NCI-H2227 (cell line): ENCODE measurements around the gene CLIP4.
A peak's percentile ranks its signal among the peaks of the same experiment; 100 is the strongest.
"Not testable (repeated sequence)": the region's sequence is repeated elsewhere in the genome, so short reads cannot be mapped to it uniquely, and the experiment has no call there.

Experiments
- DNase-seq: peaks from one replicate; lab custom pipeline; 2025; ENCODE audit not compliant: unreplicated experiment; lab: John Stamatoyannopoulos, UW

CLIP4 gene

DNA sequence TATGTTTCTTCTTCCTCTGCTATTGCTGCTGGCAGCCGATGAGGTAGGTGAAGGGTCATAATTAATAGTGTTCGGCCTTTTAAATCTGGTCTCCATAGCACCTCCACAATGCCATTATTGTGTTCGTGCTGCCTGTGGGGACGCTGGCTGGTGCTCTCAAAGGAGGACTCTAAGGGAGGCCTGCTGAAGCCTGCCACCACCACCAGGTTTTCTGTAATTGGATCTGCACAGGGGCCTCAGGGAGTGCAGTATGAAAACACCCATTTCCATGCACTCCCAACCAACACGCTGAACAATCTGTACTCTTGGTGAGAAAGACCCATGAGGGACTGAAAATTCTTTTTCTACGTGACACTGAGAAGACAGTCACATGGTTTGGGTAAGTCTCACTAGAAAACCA, 17.6 kb upstream of the CLIP4 start:
- DNase-seq, result no peak

DNA sequence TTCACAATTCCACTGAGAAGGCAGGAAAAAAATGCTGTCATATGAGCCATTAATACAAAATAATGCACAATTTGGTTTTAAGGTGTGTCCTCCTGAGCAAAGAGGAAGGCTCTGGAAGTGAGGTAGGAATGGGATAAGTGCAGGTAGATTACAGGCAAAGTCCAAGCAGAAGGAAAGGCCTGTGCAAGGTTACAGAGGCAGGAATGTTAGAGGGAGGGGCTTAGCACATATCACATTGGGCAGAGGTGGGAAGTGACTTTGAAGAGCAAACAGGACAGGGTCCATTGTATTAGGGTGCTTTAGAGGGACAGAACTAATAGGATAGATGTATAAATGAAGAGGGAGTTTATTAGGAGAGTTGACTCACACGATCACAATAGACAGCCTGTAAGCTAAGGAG, 14.7 kb upstream of the CLIP4 start:
- no peak for DNase-seq

DNA sequence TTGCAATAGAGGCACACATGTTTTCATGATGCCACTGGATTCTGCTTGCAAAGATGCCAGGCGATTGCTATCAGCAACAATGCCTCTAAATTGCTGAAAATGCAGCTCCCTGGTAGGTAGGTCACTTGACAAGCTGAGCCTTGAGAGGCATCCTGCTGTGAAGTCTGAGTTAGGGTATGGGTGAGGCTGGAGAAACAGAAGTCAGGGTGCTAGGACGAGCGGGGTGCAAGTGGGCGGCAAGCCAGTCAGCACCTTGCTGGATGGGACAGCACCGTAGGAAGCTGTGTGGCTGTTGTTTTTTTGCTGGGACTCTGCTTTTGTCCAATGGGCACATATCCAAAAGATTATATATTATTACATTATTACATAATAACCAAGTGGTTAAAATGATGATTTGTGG, 10.5 kb upstream of the CLIP4 start:
- peak; percentile 52 for DNase-seq

DNA sequence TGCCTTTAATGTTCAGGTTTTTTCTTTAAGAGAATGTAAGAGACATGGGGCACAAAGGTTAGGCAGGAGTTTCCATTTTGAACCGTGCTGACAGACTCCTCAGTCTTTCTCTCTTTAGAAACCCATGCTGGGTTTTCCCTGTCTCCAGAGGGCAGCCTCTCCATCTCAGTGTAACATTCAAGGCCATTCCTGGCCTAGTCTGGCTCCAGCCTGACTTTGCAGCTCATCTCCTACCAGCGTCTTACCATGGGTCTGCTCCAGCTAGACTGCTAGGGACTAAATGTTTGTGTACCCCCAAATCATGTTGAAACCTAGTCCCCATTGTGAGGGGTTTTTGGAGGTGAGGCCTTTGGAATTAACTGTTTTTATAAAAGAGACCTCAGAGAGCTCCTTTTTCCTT, 9.8 kb upstream of the CLIP4 start:
- peak; percentile 47 for DNase-seq

DNA sequence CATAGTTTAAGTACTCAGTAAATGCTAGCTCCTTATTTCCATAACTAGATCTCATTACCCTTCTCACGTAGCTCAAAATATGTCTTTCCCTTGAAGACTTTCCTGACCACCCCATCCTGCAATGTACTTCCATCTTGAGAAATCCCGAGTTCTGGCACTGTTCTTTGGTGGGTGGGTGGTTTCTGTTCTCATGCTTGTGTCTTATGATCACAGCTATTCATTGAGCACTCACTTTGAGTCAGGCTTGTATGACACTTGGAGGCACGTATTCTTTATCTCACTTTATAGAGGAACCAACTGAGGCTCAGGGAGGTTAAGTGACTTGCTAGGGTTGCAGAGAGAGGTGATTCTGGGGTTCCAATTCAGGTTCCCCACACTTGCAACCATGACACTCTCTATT, 9.0 kb upstream of the CLIP4 start:
- no peak for DNase-seq

DNA sequence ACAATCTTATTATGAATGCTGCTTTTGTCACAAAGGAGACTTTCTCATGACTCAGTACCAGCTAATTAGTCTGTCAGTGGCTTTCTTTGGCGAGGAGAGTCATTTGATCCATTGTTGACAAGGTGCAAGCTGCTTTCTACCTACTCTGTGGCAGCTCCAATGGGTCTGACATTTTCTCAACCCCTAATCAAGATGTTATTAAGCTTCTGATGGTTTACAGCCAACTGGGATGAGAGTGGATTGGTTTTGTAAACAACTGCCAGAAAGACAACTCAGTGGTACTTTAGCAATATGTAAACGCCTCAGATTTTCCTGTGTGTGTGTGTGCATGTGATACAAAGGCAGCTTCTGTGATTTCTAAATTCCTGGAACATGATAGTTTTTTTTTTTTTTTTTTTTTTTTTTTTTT, 8.2 kb upstream of the CLIP4 start:
- DNase-seq, result peak; percentile 86

DNA sequence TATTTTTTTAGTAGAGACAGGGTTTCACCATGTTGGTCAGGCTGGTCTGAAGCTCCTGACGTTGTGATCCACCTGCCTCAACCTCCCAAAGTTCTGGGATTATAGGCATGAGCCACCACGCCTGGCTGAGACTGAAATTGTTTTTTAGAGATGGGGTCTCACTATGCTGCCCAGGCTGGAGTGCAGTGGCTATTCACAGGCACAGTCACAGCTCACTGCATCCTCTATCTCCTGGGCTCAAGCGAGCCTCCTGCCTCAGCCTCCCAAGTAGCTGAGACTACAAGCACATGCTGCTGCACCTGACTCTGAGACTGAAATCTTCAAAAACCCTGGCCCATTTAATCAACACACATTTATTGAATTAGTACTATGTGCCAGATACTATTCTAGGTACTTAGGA, 7.7 kb upstream of the CLIP4 start:
- DNase-seq, result not testable (repeated sequence)

DNA sequence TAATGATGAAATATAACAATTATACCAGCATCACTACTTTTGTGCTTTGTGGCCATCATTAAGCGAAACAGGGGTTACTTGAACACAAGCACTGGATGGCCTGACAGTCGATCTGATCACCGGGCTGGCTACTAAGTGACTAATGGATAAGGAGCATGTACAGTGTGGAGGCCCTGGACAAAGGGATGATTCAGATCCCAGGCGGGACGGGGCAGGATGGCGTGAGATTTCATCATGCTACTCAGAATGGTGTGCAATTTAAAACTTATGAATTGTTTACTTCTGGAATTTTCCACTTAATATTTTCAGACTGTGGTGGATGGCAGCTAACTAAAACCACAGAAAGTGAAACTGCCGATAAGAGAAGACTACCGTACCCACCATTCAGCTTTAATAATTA, 7.0 kb upstream of the CLIP4 start:
- no peak for DNase-seq

DNA sequence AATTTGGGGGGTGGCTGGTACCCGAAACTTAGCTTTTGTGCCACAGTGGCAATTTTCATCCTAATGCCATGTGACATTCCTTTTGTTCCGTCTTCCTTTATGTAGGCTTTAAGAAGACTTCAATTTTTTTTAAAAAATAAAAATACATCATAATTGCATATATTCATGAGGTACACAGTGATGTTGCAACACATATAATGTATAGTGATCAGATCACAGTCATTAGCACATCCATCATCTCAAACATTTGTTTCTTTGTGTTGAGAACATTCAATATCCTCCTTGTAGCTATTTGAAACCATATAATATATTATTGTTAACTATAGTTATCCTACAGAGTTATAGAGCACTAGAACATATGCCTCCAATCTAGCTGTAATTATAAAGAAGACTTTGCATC, 6.0 kb upstream of the CLIP4 start:
- no peak for DNase-seq

DNA sequence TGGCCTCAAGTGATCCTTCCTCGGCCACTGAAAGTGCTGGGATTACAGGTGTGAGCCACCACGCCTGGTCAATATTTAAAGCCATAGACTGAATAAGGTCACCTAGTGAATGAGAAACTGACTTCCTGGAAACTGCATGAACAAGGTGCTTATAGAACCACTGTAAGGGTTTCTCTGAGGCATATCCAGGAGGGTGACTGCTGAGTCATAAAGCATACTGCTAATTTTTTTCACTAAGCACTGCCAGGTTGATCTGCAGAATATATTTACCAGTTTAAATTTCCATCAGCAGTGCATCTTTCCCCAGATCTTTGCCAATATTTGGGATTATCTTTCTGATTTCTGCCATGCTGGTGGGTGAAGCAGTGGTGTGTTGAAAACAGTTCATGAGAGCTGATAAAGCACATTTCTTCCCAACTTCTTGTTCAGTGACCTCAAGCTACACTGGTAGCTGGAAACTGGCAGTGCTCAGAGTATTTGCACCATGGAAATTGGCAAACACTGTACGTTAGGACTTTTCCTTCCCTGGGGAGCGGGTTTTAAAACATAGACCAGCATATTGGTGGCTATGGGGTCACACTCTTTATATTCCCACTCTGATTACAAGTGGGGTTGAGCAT, 4.2 kb upstream of the CLIP4 start:
- no peak for DNase-seq

DNA sequence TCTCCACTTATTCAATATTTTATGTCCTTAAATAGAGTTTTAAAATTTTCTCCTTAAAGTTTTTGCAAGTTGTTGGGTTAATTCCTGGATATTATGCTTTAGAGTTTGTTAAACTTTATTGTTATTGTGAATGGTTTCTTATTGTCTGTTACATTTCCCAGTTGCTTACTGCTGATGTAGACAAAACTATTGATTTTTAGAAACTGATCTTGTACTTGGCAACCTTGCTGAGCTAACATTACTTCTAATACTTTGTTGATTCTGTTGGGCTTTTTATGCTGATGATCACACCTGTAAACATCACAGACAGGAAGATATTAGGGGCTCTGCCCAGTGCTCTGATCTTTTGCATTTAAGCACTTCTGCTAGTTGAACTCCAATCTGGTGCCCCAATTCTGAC, 2.8 kb upstream of the CLIP4 start:
- DNase-seq, result no peak

DNA sequence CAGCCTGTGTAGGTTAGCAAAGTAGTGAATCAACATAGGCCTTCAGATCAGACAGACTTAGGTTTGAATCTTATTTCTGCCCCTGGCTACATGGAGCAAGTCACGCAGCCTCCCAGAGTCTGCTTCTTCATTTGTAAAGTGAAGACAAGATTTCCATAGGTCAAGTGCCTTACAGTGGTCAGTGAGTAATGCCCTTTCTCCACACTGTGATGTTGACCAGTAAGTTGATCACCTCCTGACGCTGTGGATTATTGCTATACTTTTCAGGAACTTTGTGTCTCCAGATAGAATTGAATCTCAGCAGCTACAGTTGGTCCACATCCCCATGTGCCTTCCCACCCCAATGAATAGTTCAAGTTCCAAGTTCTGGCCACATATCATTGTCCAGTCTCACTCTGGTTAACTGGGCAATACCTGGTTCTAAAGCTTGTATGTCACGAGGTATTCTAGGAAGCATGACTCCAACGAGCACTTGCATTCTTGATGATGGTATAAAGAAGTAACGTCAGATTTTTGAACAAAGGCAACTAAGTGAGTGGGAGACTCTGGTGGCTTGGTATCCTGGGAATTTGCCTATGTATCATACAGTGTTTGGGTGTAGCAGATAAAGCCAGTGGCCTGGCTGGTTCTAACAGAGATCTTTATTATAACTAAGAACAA, 2.1 kb upstream of the CLIP4 start:
- DNase-seq, result no peak

DNA sequence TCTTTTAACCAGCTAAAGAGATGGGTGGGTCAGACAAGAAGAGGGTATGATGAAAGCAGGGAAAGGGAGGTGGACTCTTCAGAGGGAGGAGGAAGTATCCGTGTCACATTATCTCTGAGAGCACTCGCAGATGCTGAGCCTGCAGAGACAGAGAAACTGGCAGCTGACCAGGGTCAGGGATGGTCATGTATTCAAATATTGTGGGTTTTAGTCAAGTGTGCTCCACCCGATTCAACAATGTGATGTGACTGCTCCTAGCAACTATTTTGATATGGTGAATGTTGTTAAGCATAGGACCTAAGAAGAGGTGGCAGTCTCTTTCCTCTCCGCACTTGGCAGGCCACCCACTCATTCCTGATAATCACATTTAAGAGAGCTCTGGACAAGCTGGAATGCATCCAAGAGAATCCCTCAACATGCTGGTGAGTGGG, 1.3 kb upstream of the CLIP4 start:
- DNase-seq, result peak; percentile 76

DNA sequence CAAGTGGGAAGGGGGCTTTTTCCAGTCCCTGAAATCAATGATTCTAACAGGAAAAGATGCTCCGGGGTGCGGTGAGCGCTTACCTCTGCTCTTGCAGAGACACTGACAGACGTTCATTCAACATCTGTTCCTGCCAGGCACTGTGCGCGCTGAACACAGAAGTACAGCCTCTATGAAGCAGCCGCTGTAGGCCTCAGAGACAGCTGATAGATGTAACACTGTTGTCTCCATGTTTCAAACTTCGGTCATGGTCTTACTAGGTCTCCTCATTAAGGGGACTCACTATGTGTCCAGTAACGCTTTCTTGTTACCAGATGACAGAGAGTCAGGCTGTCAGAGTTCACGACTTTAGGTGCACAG, 649 bp upstream of the CLIP4 start:
- peak; percentile 58 for DNase-seq

DNA sequence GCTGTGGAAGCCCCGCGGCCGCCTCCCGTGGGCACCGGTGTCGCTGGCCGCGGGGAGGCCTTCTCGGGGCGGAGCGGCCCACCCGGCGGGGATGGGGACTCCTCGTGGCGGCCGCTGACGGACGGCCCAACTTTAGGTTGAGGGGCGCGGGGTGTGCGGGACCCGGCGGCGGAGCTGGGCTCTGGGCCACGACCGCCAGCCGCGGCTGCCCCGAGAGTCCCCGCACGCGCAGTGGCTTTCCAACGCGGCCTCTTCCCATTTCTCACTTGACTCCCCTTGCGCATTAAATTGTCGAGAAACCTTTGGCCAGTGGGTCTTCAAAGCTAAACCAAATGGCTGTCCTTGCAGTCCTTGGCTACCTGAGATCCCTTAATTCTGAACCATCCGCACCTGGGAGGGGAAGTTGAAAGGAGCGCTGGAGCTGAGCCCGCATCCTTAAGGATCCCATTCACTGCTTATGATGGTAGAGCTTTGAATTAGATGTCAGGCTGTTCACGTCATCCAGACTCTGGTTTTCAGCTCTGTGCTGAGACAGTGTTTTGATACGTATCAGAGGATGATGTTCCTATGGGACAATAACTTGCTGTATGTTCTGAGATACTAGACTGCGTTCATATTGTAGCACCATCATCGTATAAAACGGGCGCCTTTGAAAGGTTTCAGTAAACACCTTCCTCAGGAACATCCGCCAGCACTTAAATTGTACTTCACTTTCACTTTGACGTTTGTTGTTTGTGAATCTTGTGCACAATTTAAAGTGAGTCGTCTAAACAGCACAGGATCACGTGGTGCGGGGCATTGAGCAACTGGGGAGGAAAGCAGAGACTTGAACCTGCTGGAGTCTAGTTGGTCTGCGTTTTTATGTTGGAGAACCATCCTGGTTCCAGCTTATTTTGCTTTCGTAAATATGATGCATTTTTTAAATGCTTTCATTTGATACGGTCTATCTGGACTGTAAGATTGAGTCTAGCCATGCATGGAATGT, 874 bp downstream of the CLIP4 start:
- DNase-seq, result peak; percentile 78

DNA sequence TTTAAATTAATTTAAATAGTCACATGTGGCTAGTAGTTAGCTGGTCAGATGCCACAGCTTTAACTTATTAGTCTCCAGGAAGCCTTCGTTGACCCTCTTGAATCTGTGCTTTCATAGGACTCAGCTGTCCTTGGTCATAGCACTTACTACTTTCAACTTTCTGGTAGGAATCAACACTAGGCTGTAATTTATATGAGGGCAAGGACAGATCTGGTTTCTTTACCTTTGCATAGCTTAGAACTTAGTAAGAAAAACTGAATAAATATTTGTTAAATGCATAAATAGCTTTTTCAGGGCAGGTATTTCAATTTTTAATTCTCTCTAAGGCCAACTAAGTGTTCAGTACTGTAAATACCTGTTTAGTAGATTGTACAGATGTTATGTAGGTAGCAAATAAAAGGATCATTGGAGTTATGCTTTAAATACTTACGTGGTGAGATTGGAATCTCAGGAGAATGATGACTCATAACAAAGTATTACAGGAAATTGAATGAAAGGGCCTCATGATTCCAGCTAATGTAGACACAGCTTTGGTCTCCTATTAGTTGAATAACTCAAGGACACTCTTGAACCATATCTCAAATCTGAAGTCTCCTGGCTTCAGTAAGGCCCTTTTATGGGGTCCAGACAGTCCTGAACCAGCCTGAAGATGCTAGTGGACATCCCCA, 2.6 kb downstream of the CLIP4 start:
- DNase-seq, result no peak

DNA sequence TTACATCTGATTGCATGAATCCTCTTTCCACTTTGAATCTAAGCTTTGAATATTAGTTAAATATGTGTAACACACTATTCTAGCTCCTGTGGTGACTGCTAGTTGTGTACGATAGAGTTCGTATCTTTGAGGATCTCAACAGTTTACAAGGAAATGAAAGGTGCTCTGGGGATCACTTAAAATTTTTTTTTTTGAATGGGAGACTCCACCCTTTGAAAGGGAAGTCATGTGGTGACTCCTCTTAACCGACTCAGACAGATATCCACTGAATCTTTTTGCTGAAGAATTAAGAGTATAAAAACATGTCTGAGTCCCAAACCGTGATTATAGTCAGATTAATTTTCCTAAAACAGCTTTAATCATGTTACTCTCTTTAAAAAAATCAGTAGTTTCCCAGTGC, 4.0 kb downstream of the CLIP4 start:
- no peak for DNase-seq

DNA sequence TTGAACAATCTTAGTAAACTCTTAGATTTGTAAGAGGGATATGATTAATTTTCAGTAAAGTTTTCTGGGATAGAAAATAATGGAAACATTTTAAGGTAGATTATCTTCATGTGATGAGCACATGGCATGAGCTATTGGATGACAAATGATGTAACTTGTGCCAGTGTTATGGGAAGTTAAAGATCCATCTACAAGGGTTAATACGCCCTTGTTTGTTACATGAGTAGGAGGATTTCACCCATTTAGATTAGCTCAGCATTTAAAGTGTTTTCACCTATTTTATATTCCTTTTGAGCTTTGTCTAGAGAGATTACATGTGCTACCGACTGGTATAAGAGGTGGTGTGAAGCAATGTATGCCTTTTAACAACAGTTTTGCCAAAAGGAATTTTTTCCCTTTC, 5.6 kb downstream of the CLIP4 start:
- DNase-seq, result no peak

DNA sequence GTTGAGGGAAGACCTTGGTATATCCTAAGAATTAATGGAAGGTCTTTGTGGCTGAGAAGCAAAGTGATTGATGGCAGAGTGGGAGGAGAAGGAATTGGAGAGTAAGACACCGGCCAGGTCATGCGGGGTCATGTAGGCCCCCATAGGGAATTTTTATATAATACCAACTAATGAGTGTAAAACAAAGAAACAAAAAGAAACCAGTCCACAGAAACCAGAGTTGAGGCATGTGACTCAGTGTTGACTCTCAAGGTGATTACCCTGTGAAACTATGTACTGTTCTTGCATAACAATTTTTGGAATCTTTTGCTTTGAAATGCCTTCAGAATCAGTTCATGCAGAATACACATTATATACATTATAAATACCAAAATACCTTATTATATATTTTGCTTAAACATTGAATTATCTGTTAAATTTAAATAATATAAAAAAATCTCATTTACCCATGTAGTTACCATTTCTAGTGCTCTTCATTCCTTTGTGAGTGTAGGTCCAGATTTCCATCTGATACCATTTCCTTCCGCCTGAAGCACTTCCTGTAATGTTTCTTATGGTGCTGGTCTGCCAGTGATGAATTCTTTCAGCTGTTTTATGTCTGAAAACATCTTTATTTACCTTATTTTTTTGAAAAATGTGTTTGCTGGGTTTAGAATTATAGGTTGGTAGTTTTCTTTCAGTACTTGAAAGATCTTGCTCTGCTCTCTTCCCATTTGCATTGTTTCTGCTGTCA, 8.6 kb downstream of the CLIP4 start:
- DNase-seq, result no peak

DNA sequence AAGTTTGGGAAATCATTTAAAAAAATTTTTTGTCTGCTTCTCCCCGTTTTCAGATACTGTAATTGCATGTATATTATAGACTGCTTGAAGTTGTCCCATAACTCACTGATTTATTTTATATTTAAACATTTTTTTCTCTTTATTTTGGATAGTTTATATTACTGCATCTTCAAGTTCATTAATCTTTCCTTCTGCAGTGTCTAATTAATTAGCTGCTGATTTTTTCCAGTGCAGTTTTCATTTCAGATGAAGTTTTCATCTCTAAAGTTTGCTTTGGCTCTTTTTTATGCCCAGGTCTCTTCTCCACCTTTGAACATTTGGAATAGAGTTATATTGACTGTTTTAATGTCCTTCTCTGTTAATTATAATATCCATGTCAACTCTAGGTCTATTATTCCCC, 9.3 kb downstream of the CLIP4 start:
- DNase-seq, result no peak
